NK-92 treated with Interleukin-12 subunit alpha and Interleukin-12 subunit beta, amount 100 ng/mL, for 24 hours (cell line): Measurements from ENCODE around the gene KNOP1.
A peak's percentile ranks its signal among the peaks of the same experiment; 100 is the strongest.

Experiments
- DNase-seq: peaks from one replicate; lab custom pipeline; 2025; lab: John Stamatoyannopoulos, UW

The KNOP1 gene, protein sequence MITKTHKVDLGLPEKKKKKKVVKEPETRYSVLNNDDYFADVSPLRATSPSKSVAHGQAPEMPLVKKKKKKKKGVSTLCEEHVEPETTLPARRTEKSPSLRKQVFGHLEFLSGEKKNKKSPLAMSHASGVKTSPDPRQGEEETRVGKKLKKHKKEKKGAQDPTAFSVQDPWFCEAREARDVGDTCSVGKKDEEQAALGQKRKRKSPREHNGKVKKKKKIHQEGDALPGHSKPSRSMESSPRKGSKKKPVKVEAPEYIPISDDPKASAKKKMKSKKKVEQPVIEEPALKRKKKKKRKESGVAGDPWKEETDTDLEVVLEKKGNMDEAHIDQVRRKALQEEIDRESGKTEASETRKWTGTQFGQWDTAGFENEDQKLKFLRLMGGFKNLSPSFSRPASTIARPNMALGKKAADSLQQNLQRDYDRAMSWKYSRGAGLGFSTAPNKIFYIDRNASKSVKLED

GRCh38 chr16:19717741-19718623, at the start of gene KNOP1, which contains the start of gene IQCK:
Gene KNOP1 (minus strand): TSS chr16:19718227. CDS start chr16:19715035, 3,192 bp downstream.
Gene IQCK (plus strand): TSS chr16:19718271. CDS start chr16:19718307, 36 bp downstream.
- peak; percentile 81 for DNase-seq

DNA sequence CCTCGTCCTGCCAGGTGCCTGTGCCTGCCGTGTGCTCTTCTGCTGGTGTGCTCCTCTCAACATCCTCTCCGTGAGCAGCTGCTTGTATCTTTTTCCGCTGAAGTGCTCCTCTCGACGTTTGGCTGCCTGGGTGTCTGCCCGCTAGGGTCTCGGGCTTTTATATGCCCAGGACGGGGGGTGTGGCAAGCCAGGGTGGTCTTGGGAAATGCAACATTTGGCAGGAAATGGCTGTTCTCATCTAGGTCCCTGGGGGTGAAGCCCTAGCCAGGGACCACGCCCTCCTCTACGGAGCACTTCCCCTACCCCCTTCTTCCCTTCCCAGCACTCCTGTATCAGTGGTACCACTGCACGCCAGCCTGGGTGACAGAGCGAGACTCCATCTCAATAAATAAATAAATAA, 49.5 kb upstream of the KNOP1 start:
- DNase-seq, result no peak

DNA sequence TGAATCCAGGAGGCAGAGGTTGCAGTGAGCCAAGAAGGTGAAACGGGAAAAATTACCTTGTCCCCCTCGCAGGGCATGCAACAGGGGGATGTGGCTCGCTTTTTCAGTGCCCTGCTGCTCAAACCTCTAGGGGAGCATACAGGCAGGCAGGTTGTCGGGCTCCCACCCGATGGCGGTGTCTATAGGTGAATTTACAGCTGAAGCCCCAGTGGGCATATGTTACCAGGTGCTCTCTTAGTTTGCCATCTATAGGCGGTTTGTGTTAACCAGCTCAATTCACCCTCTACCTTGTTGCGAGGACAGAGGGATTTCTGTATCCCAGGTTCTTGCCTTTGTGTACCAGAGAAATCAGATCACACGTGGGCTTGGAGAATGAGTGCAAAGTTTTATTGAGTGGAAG, 49.0 kb upstream of the KNOP1 start:
- no peak for DNase-seq

DNA sequence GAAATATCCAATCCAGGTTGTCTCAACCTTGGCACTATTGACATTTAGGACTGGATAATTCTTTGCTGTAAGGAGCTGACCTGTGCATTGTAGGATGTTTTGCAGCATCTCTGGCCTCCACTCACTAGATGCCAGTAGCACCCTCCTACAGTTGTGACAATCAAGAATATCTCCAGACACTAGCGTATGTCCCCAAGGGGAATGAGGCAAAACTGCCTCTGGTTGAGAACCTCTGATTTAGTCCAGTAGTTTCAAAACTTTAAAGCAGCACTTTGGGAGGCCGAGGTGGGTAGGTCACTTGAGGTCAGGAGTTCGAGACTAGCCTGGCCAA, 48.5 kb upstream of the KNOP1 start:
- no peak for DNase-seq

GRCh38 chr16:19765860-19766553, 48.0 kb upstream of the KNOP1 start:
- DNase-seq, result no peak

DNA sequence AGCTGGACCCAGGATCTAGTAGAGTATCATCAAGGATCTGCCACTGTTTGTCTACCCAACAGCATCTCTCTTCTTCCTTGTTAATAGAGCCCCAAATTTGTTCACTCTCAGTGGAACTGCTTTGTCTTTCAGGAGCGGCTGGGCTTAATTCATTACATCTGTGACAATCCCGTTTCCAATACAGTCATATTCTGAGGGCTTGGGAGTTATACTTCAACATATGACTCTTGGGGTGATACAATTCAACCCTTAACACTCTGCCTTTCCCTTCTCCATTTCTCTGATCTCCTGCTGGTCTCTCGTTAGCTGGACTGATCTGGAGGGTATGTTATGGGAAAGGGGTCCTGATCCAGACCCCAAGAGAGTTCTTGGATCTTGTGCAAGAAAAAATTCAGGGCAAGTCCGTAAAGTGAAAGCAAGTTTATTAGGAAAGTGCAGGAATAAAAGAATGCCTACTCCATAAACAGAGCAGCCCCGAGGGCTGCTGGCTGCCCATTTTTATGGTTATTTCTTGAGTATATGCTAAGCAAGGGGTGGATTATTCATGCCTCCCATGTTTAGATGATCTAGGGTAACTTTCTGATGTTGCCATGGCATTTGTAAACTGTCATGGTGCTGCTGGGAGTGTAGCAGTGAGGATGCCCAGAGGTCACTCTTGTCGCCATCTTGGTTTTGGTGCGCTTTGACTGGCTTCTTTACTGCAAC, 42.5 kb upstream of the KNOP1 start:
- no peak for DNase-seq

GRCh38 chr16:19757762-19758595, 40.0 kb upstream of the KNOP1 start:
- no peak for DNase-seq

DNA sequence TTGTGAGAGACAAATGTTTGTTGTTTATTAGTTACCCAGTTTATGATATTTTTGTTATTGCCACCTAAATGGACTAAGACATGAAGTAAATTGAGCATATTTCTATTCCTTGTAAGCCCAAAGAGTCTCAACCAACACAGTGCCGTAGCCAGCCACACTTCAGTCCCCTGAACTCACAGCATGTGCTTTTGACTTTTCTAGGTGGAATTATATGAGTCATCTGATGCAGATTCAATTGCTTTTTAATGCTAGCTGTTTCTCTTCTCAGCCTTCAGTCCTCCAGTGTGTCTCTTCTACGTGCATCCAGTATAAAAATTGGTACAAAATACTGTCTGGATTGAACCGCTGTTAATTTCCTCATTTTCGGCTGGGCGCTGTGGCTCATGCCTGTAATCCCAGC, 39.0 kb upstream of the KNOP1 start:
- DNase-seq, result no peak

GRCh38 chr16:19755268-19755667, 37.2 kb upstream of the KNOP1 start:
- no peak for DNase-seq

- no peak for DNase-seq
Measured at GRCh38 chr16:19754644-19755036, 36.6 kb upstream of the KNOP1 start.

DNA sequence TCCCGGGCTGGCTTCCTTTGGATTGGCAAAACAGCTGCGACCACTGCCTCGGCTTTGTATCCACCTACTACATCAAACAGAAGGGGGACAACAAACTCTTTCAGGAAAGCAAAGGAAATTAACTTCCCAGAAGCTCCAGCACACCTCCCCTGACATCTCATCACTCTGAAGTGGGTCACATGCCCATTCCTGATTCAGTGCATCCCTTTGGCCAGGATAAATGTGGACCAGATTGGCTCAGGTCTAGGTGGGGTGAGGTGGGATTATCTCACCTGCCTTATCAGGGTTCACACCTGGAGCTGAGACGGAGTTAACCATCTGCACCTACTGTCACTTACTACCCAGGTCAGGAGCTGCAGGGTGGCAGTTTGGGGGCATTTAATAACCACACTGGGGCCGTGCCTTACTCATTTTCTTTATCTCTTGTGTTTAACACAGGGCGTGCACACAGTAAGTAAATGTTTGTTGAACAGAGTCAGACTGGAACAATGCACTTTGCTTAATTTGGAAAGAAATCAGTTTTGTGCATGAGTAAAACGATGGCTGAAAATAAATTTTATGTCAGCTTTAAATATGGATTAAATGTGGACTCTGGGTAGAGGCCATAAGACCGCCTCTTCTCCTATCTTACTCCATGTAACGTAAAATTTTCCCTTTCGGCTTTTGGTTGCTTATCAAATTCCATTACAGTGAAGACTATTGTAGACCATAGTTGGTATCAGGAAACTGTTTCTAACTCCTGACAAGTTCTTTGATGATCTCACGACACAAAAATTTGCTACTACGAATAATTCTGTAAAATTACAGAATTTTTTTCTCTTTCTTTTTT, 36.0 kb upstream of the KNOP1 start:
- DNase-seq, result no peak

DNA sequence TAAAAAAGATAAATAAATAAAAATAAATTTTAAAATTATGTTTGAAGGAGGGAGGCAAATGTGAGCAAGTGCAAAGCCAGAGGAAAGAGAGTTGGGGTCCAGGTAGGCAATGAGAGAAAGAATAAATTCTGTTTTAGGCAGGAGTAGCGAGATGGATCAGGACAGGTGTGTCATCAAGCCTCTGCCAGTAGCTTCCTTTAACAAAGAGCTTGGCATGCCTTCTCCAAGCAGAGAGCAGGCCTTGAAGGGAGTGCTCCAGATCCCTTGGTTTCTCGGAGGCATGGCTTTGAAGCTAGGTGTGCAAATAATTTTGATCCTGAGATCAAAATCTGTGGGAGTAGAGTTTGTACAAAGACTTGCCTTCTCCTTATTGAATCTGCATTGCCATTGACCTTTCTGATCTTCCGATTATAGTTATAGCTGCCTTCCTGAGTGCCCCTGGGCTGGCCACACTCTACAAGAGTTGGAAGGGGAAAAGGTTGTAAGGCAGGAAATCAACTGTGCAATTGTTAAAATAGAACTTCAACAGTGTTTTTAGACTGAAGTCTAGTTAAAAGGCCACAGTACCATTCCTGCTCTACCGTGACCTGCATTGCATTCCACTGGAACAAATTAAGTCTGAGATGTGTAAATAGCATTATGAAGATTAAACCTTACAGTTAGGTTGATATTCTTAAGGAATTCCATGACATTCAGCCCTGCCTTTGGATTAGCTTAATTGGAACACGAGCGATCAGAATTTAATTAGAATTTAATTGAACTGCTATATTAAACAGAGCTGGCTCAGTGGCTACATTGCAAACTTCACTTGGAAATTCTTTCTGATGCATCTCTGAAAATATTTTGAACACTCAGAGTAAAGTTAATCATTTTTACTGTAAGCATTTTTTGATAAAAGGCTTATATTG, 33.7 kb upstream of the KNOP1 start:
- no peak for DNase-seq

GRCh38 chr16:19749571-19750080, 31.6 kb upstream of the KNOP1 start:
- no peak for DNase-seq

DNA sequence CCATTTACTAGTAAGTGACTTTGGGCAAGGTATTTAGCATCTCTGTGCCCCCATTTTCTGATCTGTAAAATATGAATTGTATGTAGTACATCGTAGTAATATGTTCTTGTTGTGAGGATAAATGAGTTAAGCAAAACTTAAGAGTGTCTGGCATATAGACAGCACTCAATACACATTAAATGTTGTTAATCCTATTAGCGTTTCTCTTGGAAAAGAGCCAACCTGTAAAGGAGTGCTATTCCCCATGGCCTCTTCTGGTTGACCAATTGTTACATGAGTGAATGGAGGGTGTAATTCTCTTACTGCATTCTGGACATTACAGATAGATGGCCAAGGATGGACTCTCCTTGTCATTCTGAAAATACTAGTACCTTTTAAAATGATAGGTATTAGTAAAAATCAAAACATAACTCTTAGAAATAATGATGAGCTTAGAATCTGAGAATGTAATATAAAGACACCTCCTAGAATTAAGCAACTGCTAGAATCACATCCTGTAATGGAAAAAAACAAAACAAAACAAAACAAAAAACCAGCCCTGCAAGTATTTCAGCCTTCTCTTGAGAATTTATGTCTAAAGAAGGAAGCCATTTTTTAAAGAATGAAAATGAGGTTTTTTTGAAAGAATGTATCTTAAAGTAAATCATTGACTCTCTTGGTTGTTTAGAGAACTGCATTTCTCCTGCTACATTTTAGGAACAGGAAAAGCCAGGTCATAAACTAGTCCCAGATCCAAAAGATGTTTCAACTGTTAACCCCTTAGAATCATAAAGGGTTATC, 30.6 kb upstream of the KNOP1 start:
- no peak for DNase-seq

- DNase-seq, result no peak
Measured at GRCh38 chr16:19746561-19746960, 28.5 kb upstream of the KNOP1 start.

- no peak for DNase-seq
Measured at GRCh38 chr16:19745286-19746010, 27.4 kb upstream of the KNOP1 start.

DNA sequence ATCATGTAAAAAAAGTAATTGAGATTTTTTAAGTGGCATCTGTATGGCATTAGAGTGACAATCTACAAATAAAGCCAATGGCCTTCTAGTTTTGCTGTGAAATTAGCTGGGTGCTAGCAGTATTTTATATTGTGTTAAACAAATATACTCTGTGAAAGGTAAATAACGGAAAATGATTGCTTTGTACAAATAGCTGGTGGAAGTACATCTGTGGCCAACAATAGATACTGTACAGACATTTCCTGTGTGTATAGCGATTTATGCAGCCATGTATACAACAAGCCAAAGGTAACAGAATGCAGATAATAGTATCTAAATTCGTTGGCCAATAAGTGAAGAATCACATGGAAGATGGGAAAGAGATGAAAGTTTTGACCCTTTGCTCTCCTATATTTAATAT, 26.6 kb upstream of the KNOP1 start:
- DNase-seq, result no peak
